GM12878 (cell line): ENCODE results near the gene CD27. TPM values are rescaled to one million over a fixed set of nuclear protein-coding genes. Genes with fewer than 3 reads are reported as not detected.

Experiments used
- CBFB ChIP-seq: IDR thresholded peaks from 2 replicates; pipeline ENCODE4 v1.6.1; 2016; ENCODE audit warnings: antibody characterized with exemption, low read depth
- CHD2 ChIP-seq: IDR thresholded peaks from 2 replicates; pipeline ENCODE4 v1.6.1; 2011; ENCODE audit warnings: low read depth, low read length, improper control_type of control experiment, borderline replicate concordance
- MTA2 ChIP-seq: fragments of 450-650 bp; IDR thresholded peaks from 2 replicates; pipeline ENCODE4 v1.6.1; 2016; ENCODE audit warnings: low read depth, mild to moderate bottlenecking, moderate library complexity
- RFX5 ChIP-seq: IDR thresholded peaks from 2 replicates; pipeline ENCODE4 v1.6.1; 2011; ENCODE audit warnings: low read depth, low read length, improper control_type of control experiment
- RUNX3 ChIP-seq: IDR thresholded peaks from 2 replicates; pipeline ENCODE4 v1.6.1; 2012; ENCODE audit warnings: low read length, inconsistent platforms
- SP1 ChIP-seq: IDR thresholded peaks from one replicate; pipeline ENCODE4 v1.6.1; 2011; ENCODE audit warnings: low read depth, low read length
- STAT3 ChIP-seq: IDR thresholded peaks from 2 replicates; pipeline ENCODE4 v1.6.1; 2011; ENCODE audit warnings: low read depth, low read length, improper control_type of control experiment
- TARDBP ChIP-seq: IDR thresholded peaks from 2 replicates; pipeline ENCODE4 v1.6.1; 2016; ENCODE audit warnings: borderline replicate concordance
- TCF3 ChIP-seq: IDR thresholded peaks from 2 replicates; pipeline ENCODE4 v1.6.1; 2012; ENCODE audit warnings: low read depth, mild to moderate bottlenecking, low read length, borderline replicate concordance; ENCODE audit not compliant: insufficient read depth
- ZNF207 ChIP-seq: fragments of 450-650 bp; IDR thresholded peaks from 2 replicates; pipeline ENCODE4 v1.6.1; 2014; ENCODE audit warnings: antibody characterized with exemption, mild to moderate bottlenecking, borderline replicate concordance
- polyA plus RNA-seq, 11 experiments: library from polyadenylated mRNA; depleted of rRNA in 4 of 11; unstranded in 6 of 11; stranded (reverse) in 5 of 11; fragments of >200 nt; fragmentation: Nextera tagmentation in 4 of 11; fragmentation: Illumina TruSeq in 1 of 11; extraction: Ambion mirVana in 4 of 11; extraction: Trizol in 1 of 11; gene quantifications; 1 replicate in 1 of 11; 2 replicates in 10 of 11; pipeline versions ENCODE4 v1.2.1 to v1.2.3, GENCODE V29; 2011 to 2016; ENCODE audit warnings: inconsistent platforms in 2 of 11, missing spikeins in 2 of 11, low read depth in 1 of 11
- total RNA-seq, 4 experiments: library from RNA; depleted of rRNA in 3 of 4; stranded (reverse); fragments of >200 nt in 3 of 4; fragmentation: Illumina TruSeq in 1 of 4; extraction: Trizol in 1 of 4; gene quantifications; 2 replicates each; pipeline versions ENCODE4 v1.2.1 to v1.2.3, GENCODE V29; 2013 to 2021
- TF ChIP-seq, protein P1 (sequence below): fragments of 150-350 bp; IDR thresholded peaks from 2 replicates; pipeline ENCODE4 v1.6.1; 2016; ENCODE audit warnings: low read depth, low read length
- TF ChIP-seq, protein P2 (sequence below), 3 experiments: IDR thresholded peaks in 2 of 3; conservative IDR thresholded peaks in 1 of 3; 2 replicates each; pipeline ENCODE4 v1.5.1; 2011; ENCODE audit warnings: low read depth in 3 of 3, low read length in 3 of 3, mild to moderate bottlenecking in 3 of 3, control low read depth in 2 of 3, moderate library complexity in 2 of 3, inconsistent platforms in 1 of 3, mixed read lengths in 1 of 3; ENCODE audit not compliant: control insufficient read depth in 2 of 3, insufficient read depth in 1 of 3; ENCODE audit errors: extremely low read depth in 1 of 3

CD27 gene
- total and polyA plus RNA-seq, 10 of the 15 experiments (the other 5 are each of a cell fraction or from before 2014, with no cell fraction given): 4.9 to 184 (median 106) TPM

DNA sequence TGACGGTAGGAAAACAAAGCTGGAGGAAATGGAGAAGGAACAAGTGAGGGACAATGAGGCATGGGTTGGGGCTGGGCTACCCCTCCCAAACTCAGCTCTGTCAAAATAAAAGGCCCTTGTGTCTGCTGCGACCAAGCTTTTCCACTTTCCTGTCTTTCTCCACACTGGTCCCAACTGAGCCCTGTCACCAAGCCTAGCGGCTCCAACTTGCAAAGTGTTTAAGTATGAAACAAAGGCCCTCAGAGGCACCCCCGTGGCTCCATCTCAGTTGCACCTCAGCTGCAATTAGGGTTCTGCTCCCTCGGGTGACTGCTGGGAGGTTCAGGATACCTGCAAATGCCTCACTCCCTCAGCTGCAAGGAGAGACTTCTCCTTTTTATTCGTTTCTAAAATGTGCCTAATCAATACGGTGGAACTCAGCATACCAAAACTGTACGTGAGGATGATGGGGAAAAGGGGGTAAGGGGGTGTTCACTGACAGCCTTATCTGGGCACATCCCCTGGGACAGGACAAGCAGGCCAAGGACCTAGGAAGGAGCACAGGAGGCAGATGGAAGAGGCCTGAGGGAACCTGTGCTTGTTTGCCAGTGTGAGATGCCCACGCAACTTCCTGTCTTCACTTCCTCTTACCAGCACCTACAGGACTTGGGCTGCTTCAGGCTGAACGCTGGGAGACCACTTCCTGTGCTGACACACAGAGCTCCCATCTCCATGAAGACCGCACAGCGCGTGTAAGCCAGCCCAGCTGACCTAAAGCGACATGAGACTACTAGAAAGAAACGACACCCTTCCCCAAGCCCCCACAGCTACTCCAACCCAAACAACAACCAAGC, 16.9 kb downstream of the CD27 start (continued):
- TF ChIP-seq, protein P1, sequence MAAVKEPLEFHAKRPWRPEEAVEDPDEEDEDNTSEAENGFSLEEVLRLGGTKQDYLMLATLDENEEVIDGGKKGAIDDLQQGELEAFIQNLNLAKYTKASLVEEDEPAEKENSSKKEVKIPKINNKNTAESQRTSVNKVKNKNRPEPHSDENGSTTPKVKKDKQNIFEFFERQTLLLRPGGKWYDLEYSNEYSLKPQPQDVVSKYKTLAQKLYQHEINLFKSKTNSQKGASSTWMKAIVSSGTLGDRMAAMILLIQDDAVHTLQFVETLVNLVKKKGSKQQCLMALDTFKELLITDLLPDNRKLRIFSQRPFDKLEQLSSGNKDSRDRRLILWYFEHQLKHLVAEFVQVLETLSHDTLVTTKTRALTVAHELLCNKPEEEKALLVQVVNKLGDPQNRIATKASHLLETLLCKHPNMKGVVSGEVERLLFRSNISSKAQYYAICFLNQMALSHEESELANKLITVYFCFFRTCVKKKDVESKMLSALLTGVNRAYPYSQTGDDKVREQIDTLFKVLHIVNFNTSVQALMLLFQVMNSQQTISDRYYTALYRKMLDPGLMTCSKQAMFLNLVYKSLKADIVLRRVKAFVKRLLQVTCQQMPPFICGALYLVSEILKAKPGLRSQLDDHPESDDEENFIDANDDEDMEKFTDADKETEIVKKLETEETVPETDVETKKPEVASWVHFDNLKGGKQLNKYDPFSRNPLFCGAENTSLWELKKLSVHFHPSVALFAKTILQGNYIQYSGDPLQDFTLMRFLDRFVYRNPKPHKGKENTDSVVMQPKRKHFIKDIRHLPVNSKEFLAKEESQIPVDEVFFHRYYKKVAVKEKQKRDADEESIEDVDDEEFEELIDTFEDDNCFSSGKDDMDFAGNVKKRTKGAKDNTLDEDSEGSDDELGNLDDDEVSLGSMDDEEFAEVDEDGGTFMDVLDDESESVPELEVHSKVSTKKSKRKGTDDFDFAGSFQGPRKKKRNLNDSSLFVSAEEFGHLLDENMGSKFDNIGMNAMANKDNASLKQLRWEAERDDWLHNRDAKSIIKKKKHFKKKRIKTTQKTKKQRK: no peak
- TF ChIP-seq ZNF207: peak; percentile 68; the same call in 1 of the 2 replicates
- TF ChIP-seq STAT3: no peak
- TF ChIP-seq RFX5: no peak
- TF ChIP-seq, protein P2, sequence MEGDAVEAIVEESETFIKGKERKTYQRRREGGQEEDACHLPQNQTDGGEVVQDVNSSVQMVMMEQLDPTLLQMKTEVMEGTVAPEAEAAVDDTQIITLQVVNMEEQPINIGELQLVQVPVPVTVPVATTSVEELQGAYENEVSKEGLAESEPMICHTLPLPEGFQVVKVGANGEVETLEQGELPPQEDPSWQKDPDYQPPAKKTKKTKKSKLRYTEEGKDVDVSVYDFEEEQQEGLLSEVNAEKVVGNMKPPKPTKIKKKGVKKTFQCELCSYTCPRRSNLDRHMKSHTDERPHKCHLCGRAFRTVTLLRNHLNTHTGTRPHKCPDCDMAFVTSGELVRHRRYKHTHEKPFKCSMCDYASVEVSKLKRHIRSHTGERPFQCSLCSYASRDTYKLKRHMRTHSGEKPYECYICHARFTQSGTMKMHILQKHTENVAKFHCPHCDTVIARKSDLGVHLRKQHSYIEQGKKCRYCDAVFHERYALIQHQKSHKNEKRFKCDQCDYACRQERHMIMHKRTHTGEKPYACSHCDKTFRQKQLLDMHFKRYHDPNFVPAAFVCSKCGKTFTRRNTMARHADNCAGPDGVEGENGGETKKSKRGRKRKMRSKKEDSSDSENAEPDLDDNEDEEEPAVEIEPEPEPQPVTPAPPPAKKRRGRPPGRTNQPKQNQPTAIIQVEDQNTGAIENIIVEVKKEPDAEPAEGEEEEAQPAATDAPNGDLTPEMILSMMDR (IDR thresholded peaks at IDR 0.05 in 2 of 3, conservative IDR thresholded peaks at IDR 0.05 in 1 of 3; ENCODE audit: control insufficient read depth in 2 of 3, extremely low read depth in 1 of 3, insufficient read depth in 1 of 3, low read depth in 3 of 3, low read length in 3 of 3): no peak
- peak; percentile 82 for TF ChIP-seq SP1
- no peak for TF ChIP-seq CHD2
- no peak for TF ChIP-seq TARDBP
- TF ChIP-seq MTA2: peak; percentile 78; the same call in 1 of the 2 replicates
- peak; percentile 86 for TF ChIP-seq CBFB
- peak; percentile 62; the same call in 1 of the 2 replicates for TF ChIP-seq TCF3
- peak; percentile 92 for TF ChIP-seq RUNX3
